ENCODE data around the gene GATA5.

The GATA5 gene

DNA sequence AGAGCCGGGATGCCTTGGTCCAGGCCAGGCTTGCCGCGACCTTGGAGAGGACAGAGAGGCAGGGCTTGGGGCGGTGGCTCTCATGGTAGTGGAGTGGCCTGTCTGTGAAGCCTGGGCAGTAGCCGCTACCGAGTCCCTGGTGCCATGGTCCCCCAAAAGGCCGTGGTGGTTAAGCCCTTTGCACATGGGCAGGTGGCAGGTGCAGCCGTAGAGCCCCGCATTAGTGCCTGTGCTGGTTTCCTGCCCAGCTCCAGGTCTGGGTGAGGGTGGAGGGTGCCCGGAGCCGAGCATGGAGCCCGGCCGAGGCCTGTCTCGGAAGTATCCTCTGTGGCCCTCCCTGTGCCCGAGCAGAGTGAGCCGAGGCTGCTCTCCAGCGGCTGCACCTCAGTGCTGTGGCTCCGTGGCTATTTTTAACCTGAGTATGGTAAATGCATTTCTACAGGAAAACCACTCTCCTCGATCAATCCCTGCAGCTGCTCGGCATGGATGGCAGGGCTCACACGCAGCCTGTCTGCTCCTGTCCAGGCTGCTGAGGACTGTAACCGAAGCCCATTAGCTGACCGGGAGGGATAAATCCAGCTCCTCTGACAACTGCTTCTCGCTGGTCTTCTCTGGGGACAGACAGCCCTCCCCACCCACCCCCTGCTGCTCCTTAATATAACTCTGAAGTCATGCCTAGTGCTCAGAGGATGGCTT is 36.3 kb upstream of the GATA5 start:
- TF ChIP-seq, protein P1, sequence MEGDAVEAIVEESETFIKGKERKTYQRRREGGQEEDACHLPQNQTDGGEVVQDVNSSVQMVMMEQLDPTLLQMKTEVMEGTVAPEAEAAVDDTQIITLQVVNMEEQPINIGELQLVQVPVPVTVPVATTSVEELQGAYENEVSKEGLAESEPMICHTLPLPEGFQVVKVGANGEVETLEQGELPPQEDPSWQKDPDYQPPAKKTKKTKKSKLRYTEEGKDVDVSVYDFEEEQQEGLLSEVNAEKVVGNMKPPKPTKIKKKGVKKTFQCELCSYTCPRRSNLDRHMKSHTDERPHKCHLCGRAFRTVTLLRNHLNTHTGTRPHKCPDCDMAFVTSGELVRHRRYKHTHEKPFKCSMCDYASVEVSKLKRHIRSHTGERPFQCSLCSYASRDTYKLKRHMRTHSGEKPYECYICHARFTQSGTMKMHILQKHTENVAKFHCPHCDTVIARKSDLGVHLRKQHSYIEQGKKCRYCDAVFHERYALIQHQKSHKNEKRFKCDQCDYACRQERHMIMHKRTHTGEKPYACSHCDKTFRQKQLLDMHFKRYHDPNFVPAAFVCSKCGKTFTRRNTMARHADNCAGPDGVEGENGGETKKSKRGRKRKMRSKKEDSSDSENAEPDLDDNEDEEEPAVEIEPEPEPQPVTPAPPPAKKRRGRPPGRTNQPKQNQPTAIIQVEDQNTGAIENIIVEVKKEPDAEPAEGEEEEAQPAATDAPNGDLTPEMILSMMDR (IDR thresholded peaks at IDR 0.05; ENCODE audit: borderline replicate concordance, insufficient read depth, low read depth, low read length), result no peak
- no peak overlapping the region for H3K4me3 ChIP-seq (ENCODE audit: low read depth, low read length)

DNA sequence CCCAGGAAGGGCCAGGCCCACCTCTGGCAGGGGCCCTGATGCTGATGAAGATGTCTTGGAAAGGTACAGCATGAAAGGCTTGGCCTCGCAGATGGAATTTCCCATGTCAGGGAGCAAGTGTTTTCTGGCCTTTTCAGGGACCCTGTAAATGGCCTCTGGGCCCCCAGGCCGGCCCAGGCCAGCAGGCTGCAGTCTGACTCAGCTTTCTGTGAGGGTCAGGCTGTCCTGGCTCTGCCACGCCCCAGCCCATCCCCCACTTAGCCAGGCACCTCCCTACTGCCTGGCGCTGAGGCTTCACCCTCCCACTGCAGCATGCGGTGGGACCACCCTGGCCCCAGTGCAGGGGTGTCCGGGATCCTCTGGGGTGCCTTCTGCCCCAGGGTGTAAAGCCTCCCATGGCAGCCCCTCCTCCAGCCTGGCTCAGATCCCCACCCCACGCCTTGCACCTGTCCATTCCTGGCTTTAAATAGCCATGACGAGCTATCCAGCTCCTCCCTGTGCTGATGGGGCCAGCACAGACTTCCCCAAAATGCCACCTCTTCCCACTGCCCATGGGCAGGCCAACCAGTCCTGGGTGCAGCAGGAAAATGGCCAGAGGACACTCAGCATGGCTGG is 35.6 kb upstream of the GATA5 start:
- H3K4me3 ChIP-seq (ENCODE audit: low read depth, low read length), result no peak overlapping the region
- TF ChIP-seq, protein P1 (IDR thresholded peaks at IDR 0.05; ENCODE audit: borderline replicate concordance, insufficient read depth, low read depth, low read length), result no peak

DNA sequence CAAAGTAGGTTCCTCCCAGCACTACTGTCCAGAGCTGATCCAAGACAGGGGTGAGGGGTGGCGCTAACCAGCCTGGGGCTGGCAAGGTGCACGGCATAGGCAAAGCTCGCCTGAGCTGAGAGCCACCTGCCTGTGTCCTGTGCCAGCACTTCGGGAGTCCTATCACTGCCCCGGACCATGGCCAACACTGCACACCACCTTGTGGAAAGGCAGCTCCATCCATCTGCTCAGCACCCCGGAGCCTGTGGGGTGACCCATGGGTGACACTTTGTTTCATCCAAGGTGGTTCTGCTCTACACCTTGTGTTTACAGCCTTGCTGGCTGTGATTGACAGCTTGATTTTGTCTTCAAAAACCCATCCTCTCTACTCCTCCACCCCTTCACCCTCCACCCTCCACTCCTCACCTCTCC is 32.9 kb upstream of the GATA5 start:
- TF ChIP-seq, protein P1 (IDR thresholded peaks at IDR 0.05; ENCODE audit: borderline replicate concordance, insufficient read depth, low read depth, low read length), result no peak
- no peak overlapping the region for H3K4me3 ChIP-seq (ENCODE audit: low read depth, low read length)

DNA sequence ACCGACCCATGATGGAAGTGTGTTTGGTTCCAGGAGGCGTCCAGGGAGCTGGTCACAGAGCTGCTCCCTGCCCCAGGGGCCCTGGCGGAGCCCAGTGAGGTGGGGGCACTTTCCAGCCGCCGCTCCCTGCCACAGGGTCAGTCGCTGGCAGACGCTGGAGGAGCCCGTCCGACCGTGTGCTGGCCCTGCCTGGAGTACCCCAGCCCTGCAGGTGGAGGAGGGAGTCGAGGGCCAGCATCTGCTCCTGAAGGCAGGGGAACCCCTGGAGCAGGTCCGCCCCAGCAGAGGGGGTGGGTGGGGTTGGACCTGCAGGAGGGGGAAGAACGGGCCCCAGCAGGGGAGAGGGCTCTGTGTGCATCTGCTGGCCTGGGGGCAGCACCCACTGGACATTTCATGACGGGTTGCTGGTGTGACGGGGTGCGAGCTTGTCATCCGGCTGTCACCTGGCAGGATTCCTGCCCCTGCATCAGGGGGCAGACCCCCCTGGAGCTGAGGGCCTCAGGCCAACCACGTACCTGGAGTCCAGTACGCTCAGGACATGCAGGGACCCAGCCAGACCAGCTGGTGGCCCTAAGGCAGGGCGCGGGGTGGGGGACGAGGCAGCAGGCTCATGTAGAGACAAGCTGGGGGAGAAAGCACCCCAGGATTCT is 32.3 kb upstream of the GATA5 start:
- H3K4me3 ChIP-seq (ENCODE audit: low read depth, low read length), result no peak overlapping the region
- TF ChIP-seq, protein P1 (IDR thresholded peaks at IDR 0.05; ENCODE audit: borderline replicate concordance, insufficient read depth, low read depth, low read length), result no peak

DNA sequence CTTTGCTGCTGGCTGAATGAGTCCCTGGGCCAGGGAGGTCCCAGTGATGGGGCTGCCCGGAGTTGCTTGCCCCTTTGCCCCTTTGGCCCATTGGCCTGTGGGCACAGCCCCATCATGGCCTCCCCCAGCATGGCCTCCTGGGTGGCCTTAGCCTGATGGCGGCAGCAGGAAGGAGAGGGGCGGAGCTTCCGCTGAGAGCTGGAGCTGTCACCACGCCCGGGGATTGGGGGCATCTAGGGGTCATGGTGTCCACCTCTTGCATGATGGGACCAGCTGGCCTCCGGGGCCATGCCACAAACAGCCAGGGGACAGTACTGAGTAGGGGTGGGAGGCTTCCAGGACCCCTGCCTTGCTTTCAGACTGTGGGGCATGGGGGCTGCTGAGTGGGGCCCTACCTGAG is 31.5 kb upstream of the GATA5 start:
- TF ChIP-seq, protein P1 (IDR thresholded peaks at IDR 0.05; ENCODE audit: borderline replicate concordance, insufficient read depth, low read depth, low read length), result no peak
- H3K4me3 ChIP-seq (ENCODE audit: low read depth, low read length), result no peak overlapping the region

DNA sequence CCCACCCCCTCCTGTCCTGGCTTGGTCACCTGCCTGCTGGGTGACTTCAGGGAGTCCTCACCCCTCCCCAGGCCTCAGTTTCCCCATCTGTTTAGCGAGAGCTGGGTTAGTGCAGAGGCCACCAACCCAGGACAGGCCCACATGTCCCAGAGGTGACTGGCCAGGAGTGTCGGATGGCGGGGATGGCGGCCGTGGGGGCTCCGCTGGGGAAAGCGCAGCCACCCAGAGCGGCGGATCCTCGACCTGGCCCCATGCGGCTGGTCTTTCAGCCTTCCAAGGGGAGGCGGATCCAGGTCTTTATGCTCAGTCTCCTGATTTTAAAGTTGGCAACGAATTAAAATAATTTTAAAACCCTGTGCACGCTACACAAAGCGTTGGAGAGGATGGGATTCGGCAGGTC is 31.0 kb upstream of the GATA5 start:
- TF ChIP-seq, protein P1 (IDR thresholded peaks at IDR 0.05; ENCODE audit: borderline replicate concordance, insufficient read depth, low read depth, low read length), result no peak
- H3K4me3 ChIP-seq (ENCODE audit: low read depth, low read length), result no peak overlapping the region

Measured in GM12875 (cell line).